ENCODE measurements around the gene KCNQ5. TPM values are rescaled to one million over a fixed set of nuclear protein-coding genes. Genes with fewer than 3 reads are reported as not detected.

KCNQ5 gene
- total RNA-seq, 3 donors from 2014 or later (not counting 1 experiment from before 2014, with no cell fraction given), result 8.2 to 9.7 (median 8.7) TPM

- Histone ChIP-seq H3K27ac (ENCODE audit: low read length) (no peak overlapping the region), H3K4me3 (ENCODE audit: low read length) (no peak overlapping the region), H3K4me1 (ENCODE audit: control insufficient read depth, insufficient read depth, low read length) (no peaks in the 10 kb centered on the region), H3K27me3 (ENCODE audit: control insufficient read depth, insufficient read depth, low read length) (no peaks in the 10 kb centered on the region), H3K9me3 (ENCODE audit: control insufficient read depth, insufficient read depth, low read length) (no peaks in the 10 kb centered on the region), H3K36me3 (ENCODE audit: control insufficient read depth, insufficient read depth, low read length) (no peaks in the 10 kb centered on the region)
- peaks cover 13 to 14% of the 10 kb centered on the region in 2 donors for H3K4me1 Mint-ChIP-seq
- intact Hi-C loops (cut with micrococcal nuclease), result no loop called here
- no peaks in the 10 kb centered on the region for H3K9me3 Mint-ChIP-seq
- TF ChIP-seq CTCF (IDR thresholded peaks at IDR 0.05), result no peak
- H3K27me3 Mint-ChIP-seq (ENCODE audit: low read depth in 2 of 2), result no peaks in the 10 kb centered on the region
- H3K4me3 Mint-ChIP-seq, result no peak overlapping the region
- H3K36me3 Mint-ChIP-seq, result no peaks in the 10 kb centered on the region
- ATAC-seq, result no peak
- no peak for DNase-seq
- WGBS (ENCODE audit: insufficient coverage), result 88% methylated on average over 10 of the region's 10 CpGs
- no peak overlapping the region for H3K27ac Mint-ChIP-seq
These were observed 172.0 kb downstream of the KCNQ5 start for GRCh38 chr6:72793641-72794395.

DNA sequence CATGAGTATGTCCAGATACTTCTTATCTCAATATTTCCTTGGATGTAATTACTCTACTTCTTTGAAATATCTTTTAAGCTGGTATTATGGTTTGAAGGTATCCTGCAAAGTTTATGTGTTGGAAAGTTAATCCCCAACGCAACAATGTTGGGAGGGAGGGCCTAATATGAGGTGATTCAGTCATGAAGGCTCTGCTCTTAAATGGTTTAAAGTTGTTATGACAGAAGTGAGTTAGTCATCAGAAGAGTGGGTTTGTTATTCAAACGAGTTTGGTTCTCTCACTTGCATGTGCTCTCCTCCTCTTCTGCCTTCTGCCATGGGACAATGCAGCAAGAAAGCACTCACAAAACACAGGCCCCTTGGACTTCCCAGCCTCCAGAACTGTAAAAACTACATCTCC is 176.3 kb downstream of the KCNQ5 start:
- H3K4me3 Mint-ChIP-seq, result no peak overlapping the region

GRCh38 chr6:72809746-72810379 is 188.0 kb downstream of the KCNQ5 start:
- TF ChIP-seq CTCF (IDR thresholded peaks at IDR 0.05), result no peak
- no peaks in the 10 kb centered on the region for H3K27me3 ChIP-seq (ENCODE audit: control insufficient read depth, insufficient read depth, low read length)
- Mint-ChIP-seq H3K27me3 (ENCODE audit: low read depth in 2 of 2) (no peaks in the 10 kb centered on the region), H3K4me3 (no peak overlapping the region), H3K27ac (no peak overlapping the region), H3K4me1 (peaks cover 13 to 20% of the 10 kb centered on the region in 2 donors), H3K36me3 (no peaks in the 10 kb centered on the region), H3K9me3 (no peaks in the 10 kb centered on the region)
- no peaks in the 10 kb centered on the region for H3K9me3 ChIP-seq (ENCODE audit: control insufficient read depth, insufficient read depth, low read length)
- intact Hi-C loops (cut with micrococcal nuclease), result no loop called here
- no peak overlapping the region for H3K4me3 ChIP-seq (ENCODE audit: low read length)
- H3K27ac ChIP-seq (ENCODE audit: low read length), result no peak overlapping the region
- no peaks in the 10 kb centered on the region for H3K4me1 ChIP-seq (ENCODE audit: control insufficient read depth, insufficient read depth, low read length)
- WGBS (ENCODE audit: insufficient coverage), result 100% methylated on average over 1 of the region's 4 CpGs
- ATAC-seq (no peak), DNase-seq (no peak)
- no peaks in the 10 kb centered on the region for H3K36me3 ChIP-seq (ENCODE audit: control insufficient read depth, insufficient read depth, low read length)

More for the DNA sequence above, 176.3 kb downstream of the KCNQ5 start:
- Mint-ChIP-seq H3K27ac (no peak overlapping the region), H3K27me3 (ENCODE audit: low read depth in 2 of 2) (no peaks in the 10 kb centered on the region), H3K9me3 (peaks cover 2 to 3% of the 10 kb centered on the region in 2 donors), H3K4me1 (peaks cover under 1% of the 10 kb centered on the region in 2 donors), H3K36me3 (no peaks in the 10 kb centered on the region)
- WGBS (ENCODE audit: insufficient coverage), result 96% methylated on average over 1 of the region's 2 CpGs
- Histone ChIP-seq H3K4me1 (ENCODE audit: control insufficient read depth, insufficient read depth, low read length) (no peaks in the 10 kb centered on the region), H3K27me3 (ENCODE audit: control insufficient read depth, insufficient read depth, low read length) (no peaks in the 10 kb centered on the region), H3K36me3 (ENCODE audit: control insufficient read depth, insufficient read depth, low read length) (no peaks in the 10 kb centered on the region), H3K9me3 (ENCODE audit: control insufficient read depth, insufficient read depth, low read length) (no peaks in the 10 kb centered on the region), H3K4me3 (ENCODE audit: low read length) (no peak overlapping the region), H3K27ac (ENCODE audit: low read length) (no peak overlapping the region)
- TF ChIP-seq CTCF (IDR thresholded peaks at IDR 0.05), result no peak
- ATAC-seq, result no peak
- no peak for DNase-seq
- intact Hi-C loops (cut with micrococcal nuclease), result no loop called here
